DND-41 (cell line): ENCODE results near the gene PROZ.

Experiments used
- ATAC-seq: fragments of 200-7000 bp; cut with Tn5 transposase; 3 replicates; pipeline ENCODE4 v1.9.1; 2021; ENCODE audit warnings: low read depth; ENCODE audit not compliant: insufficient read depth
- DNase-seq: peaks from one replicate; pipeline ENCODE4 v3.0.0-alpha.2; 2020
- H2AFZ ChIP-seq: 2 replicates; pipeline ENCODE4 v1.6.0; 2012; ENCODE audit warnings: low read depth, low read length
- H3K27ac ChIP-seq: 2 replicates; pipeline ENCODE4 v1.5.1; 2012; ENCODE audit warnings: low read length, inconsistent platforms
- H3K27me3 ChIP-seq: fragments of 200-600 bp; sonication (generic); 2 replicates; pipeline ENCODE4 v1.6.0; 2012; ENCODE audit warnings: low read length, mild to moderate bottlenecking, inconsistent platforms; ENCODE audit not compliant: insufficient read depth, poor library complexity
- H3K36me3 ChIP-seq: 2 replicates; pipeline ENCODE4 v1.5.1; 2012; ENCODE audit warnings: low read length, inconsistent platforms; ENCODE audit not compliant: insufficient read depth
- H3K4me1 ChIP-seq: 2 replicates; pipeline ENCODE4 v1.5.1; 2012; ENCODE audit warnings: mild to moderate bottlenecking, low read length; ENCODE audit not compliant: insufficient read depth
- H3K4me2 ChIP-seq: 2 replicates; pipeline ENCODE4 v1.6.0; 2012; ENCODE audit warnings: mild to moderate bottlenecking, moderate library complexity, low read length, inconsistent platforms; ENCODE audit not compliant: insufficient read depth
- H3K4me3 ChIP-seq, 2 experiments: fragments of 200-600 bp in 1 of 2; shearing (Covaris generic) in 1 of 2; 2 replicates each; pipeline ENCODE4 v1.5.1; 2012 to 2016; ENCODE audit warnings: inconsistent platforms in 2 of 2, low read length in 2 of 2, mild to moderate bottlenecking in 2 of 2, low read depth in 1 of 2, moderate library complexity in 1 of 2
- H3K79me2 ChIP-seq: 2 replicates; pipeline ENCODE4 v1.6.0; 2012; ENCODE audit warnings: low read length, inconsistent platforms; ENCODE audit not compliant: insufficient read depth
- H3K9ac ChIP-seq: 2 replicates; pipeline ENCODE4 v1.6.0; 2012; ENCODE audit warnings: low read depth, mild to moderate bottlenecking, inconsistent platforms, low read length, moderate library complexity
- H3K9me3 ChIP-seq: 2 replicates; pipeline ENCODE4 v1.5.1; 2012; ENCODE audit warnings: low read length, moderate library complexity, mild to moderate bottlenecking, inconsistent platforms; ENCODE audit not compliant: insufficient read depth, severe bottlenecking
- H4K20me1 ChIP-seq: 2 replicates; pipeline ENCODE4 v1.6.0; 2012; ENCODE audit warnings: low read length; ENCODE audit not compliant: insufficient read depth
- EZH2 ChIP-seq: IDR thresholded peaks from 3 replicates; pipeline ENCODE4 v1.6.1; 2012; ENCODE audit warnings: borderline replicate concordance, low read depth, mild to moderate bottlenecking, moderate library complexity, low read length, inconsistent platforms; ENCODE audit not compliant: severe bottlenecking
- TF ChIP-seq, protein P1 (sequence below): IDR thresholded peaks from 2 replicates; pipeline ENCODE4 v1.5.1; 2012; ENCODE audit warnings: borderline replicate concordance, low read length, moderate library complexity, mild to moderate bottlenecking; ENCODE audit not compliant: poor library complexity, severe bottlenecking; ENCODE audit errors: extremely low read depth

Gene PROZ

DNA sequence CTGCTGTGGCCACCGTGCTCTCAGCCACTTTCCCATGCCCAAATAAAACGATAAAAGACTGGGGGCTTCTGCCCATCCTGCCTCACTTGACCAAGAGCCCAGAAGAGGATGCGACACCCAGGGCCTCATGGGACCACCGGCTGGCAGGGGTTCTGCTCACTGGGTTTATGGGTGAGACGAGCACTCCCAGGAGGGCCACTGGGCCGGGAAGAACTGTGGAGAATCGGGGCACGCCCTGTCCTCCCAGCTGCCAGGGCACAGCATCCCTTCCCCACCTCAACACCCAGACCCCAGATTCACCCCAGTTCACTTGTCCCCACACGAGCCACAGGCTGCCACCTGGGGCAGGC is 40.6 kb upstream of the PROZ start:
- DNase-seq (no peak), ATAC-seq (no peak)
- no peak overlapping the region for H3K9ac ChIP-seq
- TF ChIP-seq EZH2, result no peak
- TF ChIP-seq, protein P1, sequence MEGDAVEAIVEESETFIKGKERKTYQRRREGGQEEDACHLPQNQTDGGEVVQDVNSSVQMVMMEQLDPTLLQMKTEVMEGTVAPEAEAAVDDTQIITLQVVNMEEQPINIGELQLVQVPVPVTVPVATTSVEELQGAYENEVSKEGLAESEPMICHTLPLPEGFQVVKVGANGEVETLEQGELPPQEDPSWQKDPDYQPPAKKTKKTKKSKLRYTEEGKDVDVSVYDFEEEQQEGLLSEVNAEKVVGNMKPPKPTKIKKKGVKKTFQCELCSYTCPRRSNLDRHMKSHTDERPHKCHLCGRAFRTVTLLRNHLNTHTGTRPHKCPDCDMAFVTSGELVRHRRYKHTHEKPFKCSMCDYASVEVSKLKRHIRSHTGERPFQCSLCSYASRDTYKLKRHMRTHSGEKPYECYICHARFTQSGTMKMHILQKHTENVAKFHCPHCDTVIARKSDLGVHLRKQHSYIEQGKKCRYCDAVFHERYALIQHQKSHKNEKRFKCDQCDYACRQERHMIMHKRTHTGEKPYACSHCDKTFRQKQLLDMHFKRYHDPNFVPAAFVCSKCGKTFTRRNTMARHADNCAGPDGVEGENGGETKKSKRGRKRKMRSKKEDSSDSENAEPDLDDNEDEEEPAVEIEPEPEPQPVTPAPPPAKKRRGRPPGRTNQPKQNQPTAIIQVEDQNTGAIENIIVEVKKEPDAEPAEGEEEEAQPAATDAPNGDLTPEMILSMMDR, result no peak
- H3K4me3 ChIP-seq, result no peak overlapping the region
- no peaks in the 10 kb centered on the region for H3K4me1 ChIP-seq
- H3K4me2 ChIP-seq, result no peak overlapping the region
- H3K79me2 ChIP-seq, result no peaks in the 10 kb centered on the region
- no peaks in the 10 kb centered on the region for H3K9me3 ChIP-seq
- no peak overlapping the region for H2AFZ ChIP-seq
- no peaks in the 10 kb centered on the region for H4K20me1 ChIP-seq
- H3K36me3 ChIP-seq, result no peaks in the 10 kb centered on the region
- no peak overlapping the region for H3K27ac ChIP-seq
- no peaks in the 10 kb centered on the region for H3K27me3 ChIP-seq

DNA sequence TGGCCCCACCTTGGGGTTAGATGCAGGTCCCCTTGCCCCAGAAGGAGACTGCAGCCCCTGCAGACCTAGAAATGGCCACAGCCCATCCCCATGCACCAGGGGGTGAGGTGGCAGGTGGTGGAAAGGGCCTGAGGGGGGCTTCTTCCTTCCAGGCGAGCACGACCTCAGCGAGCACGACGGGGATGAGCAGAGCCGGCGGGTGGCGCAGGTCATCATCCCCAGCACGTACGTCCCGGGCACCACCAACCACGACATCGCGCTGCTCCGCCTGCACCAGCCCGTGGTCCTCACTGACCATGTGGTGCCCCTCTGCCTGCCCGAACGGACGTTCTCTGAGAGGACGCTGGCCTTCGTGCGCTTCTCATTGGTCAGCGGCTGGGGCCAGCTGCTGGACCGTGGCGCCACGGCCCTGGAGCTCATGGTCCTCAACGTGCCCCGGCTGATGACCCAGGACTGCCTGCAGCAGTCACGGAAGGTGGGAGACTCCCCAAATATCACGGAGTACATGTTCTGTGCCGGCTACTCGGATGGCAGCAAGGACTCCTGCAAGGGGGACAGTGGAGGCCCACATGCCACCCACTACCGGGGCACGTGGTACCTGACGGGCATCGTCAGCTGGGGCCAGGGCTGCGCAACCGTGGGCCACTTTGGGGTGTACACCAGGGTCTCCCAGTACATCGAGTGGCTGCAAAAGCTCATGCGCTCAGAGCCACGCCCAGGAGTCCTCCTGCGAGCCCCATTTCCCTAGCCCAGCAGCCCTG is 40.0 kb upstream of the PROZ start:
- no peak for TF ChIP-seq EZH2
- TF ChIP-seq, protein P1, result no peak
- H4K20me1 ChIP-seq, result no peaks in the 10 kb centered on the region
- DNase-seq, result no peak

DNA sequence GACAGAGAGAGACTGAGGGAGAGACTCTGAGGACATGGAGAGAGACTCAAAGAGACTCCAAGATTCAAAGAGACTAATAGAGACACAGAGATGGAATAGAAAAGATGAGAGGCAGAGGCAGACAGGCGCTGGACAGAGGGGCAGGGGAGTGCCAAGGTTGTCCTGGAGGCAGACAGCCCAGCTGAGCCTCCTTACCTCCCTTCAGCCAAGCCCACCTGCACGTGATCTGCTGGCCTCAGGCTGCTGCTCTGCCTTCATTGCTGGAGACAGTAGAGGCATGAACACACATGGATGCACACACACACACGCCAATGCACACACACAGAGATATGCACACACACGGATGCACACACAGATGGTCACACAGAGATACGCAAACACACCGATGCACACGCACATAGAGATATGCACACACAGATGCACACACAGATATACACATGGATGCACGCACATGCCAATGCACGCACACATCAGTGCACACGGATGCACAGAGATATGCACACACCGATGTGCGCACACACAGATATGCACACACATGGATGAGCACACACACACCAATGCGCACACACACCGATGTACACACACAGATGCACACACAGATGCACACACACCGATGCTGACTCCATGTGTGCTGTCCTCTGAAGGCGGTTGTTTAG is 39.2 kb upstream of the PROZ start:
- Histone ChIP-seq H3K27me3 (no peaks in the 10 kb centered on the region), H3K4me2 (no peak overlapping the region), H3K36me3 (no peaks in the 10 kb centered on the region), H3K79me2 (no peaks in the 10 kb centered on the region), H3K4me1 (no peaks in the 10 kb centered on the region), H3K4me3 (no peak overlapping the region), H2AFZ (no peak overlapping the region), H4K20me1 (no peaks in the 10 kb centered on the region), H3K9ac (no peak overlapping the region), H3K9me3 (no peaks in the 10 kb centered on the region), H3K27ac (no peak overlapping the region)
- TF ChIP-seq, protein P1, result no peak
- no peak for TF ChIP-seq EZH2
- ATAC-seq (no peak), DNase-seq (no peak)

More for the DNA sequence above, 40.0 kb upstream of the PROZ start:
- Histone ChIP-seq H2AFZ (no peak overlapping the region), H3K36me3 (no peaks in the 10 kb centered on the region), H3K4me3 (no peak overlapping the region), H3K9me3 (no peaks in the 10 kb centered on the region), H3K79me2 (no peaks in the 10 kb centered on the region), H3K27me3 (no peaks in the 10 kb centered on the region), H3K9ac (no peak overlapping the region), H3K4me2 (no peak overlapping the region), H3K27ac (no peak overlapping the region), H3K4me1 (no peaks in the 10 kb centered on the region)
- no peak for ATAC-seq
